ENCODE measurements around the gene TGDS.
"Not testable (repeated sequence)": the region's sequence is repeated elsewhere in the genome, so short reads cannot be mapped to it uniquely, and the experiment has no call there.

Gene TGDS

GRCh38 chr13:94535231-94535630 lies 60.7 kb downstream of the TGDS start:
- H3K4me3 ChIP-seq (ENCODE audit: low read depth, low read length) = no peak overlapping the region
- ChIA-PET POLR2A (no interaction called here), CTCF (no interaction called here)
- no peak for DNase-seq (ENCODE audit: low read depth, low spot score)
- no peak for TF ChIP-seq CTCF (IDR thresholded peaks at IDR 0.05; ENCODE audit: insufficient read depth, low read length, missing control alignments)

GRCh38 chr13:94534166-94534565 lies 61.8 kb downstream of the TGDS start:
- no peak for DNase-seq (ENCODE audit: low read depth, low spot score)
- ChIA-PET POLR2A (no interaction called here), CTCF (no interaction called here)
- H3K4me3 ChIP-seq (ENCODE audit: low read depth, low read length) = no peak overlapping the region
- no peak for TF ChIP-seq CTCF (IDR thresholded peaks at IDR 0.05; ENCODE audit: insufficient read depth, low read length, missing control alignments)

- POLR2A ChIA-PET; H3K4me3 ChIP-seq (ENCODE audit: low read depth, low read length); CTCF ChIA-PET; DNase-seq (ENCODE audit: low read depth, low spot score): not testable (repeated sequence)
Measured at GRCh38 chr13:94532278-94532677, 63.7 kb downstream of the TGDS start.

GRCh38 chr13:94526956-94527355 lies 69.0 kb downstream of the TGDS start:
- CTCF ChIA-PET; H3K4me3 ChIP-seq (ENCODE audit: low read depth, low read length); DNase-seq (ENCODE audit: low read depth, low spot score); POLR2A ChIA-PET: not testable (repeated sequence)

- no peak overlapping the region for H3K4me3 ChIP-seq (ENCODE audit: low read depth, low read length)
- TF ChIP-seq CTCF (IDR thresholded peaks at IDR 0.05; ENCODE audit: insufficient read depth, low read length, missing control alignments) = no peak
- ChIA-PET CTCF (no interaction called here), POLR2A (no interaction called here)
- DNase-seq (ENCODE audit: low read depth, low spot score) = no peak
Measured at GRCh38 chr13:94525781-94526180, 70.2 kb downstream of the TGDS start.

GRCh38 chr13:94524407-94524806 lies 71.5 kb downstream of the TGDS start:
- ChIA-PET CTCF (no interaction called here), POLR2A (no interaction called here)
- TF ChIP-seq CTCF (IDR thresholded peaks at IDR 0.05; ENCODE audit: insufficient read depth, low read length, missing control alignments) = no peak
- H3K4me3 ChIP-seq (ENCODE audit: low read depth, low read length) = no peak overlapping the region
- DNase-seq (ENCODE audit: low read depth, low spot score) = no peak
